B cell (primary cell): Measurements from ENCODE around the gene TLE2.

Experiments
- CTCF ChIP-seq: fragments of 200-600 bp; IDR thresholded peaks from one replicate; pipeline ENCODE4 v1.8.0; 2022; ENCODE audit warnings: antibody characterized with exemption, mild to moderate bottlenecking
- EZH2 ChIP-seq: IDR thresholded peaks from 2 replicates; pipeline ENCODE4 v1.6.1; 2012; ENCODE audit warnings: borderline replicate concordance, low read depth, mild to moderate bottlenecking, moderate library complexity, low read length; ENCODE audit not compliant: insufficient read depth, poor library complexity, severe bottlenecking

GRCh38 chr19:3049089-3049488 is 20.0 kb upstream of the TLE2 start:
- no peak for TF ChIP-seq CTCF
- TF ChIP-seq EZH2, result no peak
